Measurements from ENCODE around the gene C6.

DNA sequence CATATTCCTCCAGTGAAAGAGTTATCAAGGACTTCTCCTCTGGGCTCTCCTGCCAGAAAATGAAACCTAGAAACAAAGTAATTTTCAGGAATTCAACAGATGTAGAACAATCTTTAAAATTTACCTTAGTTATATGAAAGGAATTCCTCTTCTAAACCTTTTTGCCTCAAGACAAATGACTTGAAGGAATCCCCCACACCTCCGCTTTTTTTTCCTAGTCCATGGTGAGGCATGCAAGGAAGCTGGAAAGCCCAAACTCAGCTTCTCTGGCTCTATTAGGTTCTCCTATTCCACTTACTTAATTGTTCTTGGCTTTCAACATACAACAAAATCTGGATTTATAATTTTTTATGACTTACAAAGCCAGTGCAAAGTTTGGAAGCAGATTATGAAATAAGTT, 27.2 kb downstream of the C6 start:
- TF ChIP-seq CTCF (IDR thresholded peaks at IDR 0.05; ENCODE audit: low read depth, low read length, poor library complexity, severe bottlenecking), result no peak
- no peak for TF ChIP-seq EZH2phosphoT487 (IDR thresholded peaks at IDR 0.05; ENCODE audit: borderline replicate concordance, low read length)

Data from DOHH2 (cell line).